Measurements from ENCODE around the gene FAM210A.

DNA sequence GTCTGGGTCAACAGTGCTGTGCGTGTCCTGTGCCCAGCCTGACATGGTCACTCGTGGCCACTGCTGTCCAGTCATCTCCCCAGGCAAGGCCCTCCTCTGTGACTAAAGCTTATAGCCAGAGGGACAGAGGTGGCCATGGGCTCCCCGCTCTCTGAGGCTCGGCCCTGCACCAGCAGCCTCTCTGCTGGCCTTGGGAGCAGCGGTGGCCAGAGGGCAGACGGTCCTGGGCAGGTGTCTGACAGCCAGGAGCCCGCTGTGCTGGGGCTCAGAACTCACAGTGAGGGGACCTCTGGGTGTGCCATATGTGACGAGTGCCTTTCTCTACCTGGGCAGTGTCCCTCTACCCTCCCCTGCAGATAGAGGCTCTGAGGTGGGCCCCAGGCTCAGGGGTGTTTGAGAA is 98.7 kb downstream of the FAM210A start:
- TF ChIP-seq, protein P1, sequence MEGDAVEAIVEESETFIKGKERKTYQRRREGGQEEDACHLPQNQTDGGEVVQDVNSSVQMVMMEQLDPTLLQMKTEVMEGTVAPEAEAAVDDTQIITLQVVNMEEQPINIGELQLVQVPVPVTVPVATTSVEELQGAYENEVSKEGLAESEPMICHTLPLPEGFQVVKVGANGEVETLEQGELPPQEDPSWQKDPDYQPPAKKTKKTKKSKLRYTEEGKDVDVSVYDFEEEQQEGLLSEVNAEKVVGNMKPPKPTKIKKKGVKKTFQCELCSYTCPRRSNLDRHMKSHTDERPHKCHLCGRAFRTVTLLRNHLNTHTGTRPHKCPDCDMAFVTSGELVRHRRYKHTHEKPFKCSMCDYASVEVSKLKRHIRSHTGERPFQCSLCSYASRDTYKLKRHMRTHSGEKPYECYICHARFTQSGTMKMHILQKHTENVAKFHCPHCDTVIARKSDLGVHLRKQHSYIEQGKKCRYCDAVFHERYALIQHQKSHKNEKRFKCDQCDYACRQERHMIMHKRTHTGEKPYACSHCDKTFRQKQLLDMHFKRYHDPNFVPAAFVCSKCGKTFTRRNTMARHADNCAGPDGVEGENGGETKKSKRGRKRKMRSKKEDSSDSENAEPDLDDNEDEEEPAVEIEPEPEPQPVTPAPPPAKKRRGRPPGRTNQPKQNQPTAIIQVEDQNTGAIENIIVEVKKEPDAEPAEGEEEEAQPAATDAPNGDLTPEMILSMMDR (IDR thresholded peaks at IDR 0.05; ENCODE audit: insufficient read depth, low read length), result no peak
- TF ChIP-seq POLR2AphosphoS5 (IDR thresholded peaks at IDR 0.05; ENCODE audit: low read depth), result no peak
- TF ChIP-seq GABPA (IDR thresholded peaks at IDR 0.05; ENCODE audit: low read depth), result no peak
- TF ChIP-seq, protein P2, sequence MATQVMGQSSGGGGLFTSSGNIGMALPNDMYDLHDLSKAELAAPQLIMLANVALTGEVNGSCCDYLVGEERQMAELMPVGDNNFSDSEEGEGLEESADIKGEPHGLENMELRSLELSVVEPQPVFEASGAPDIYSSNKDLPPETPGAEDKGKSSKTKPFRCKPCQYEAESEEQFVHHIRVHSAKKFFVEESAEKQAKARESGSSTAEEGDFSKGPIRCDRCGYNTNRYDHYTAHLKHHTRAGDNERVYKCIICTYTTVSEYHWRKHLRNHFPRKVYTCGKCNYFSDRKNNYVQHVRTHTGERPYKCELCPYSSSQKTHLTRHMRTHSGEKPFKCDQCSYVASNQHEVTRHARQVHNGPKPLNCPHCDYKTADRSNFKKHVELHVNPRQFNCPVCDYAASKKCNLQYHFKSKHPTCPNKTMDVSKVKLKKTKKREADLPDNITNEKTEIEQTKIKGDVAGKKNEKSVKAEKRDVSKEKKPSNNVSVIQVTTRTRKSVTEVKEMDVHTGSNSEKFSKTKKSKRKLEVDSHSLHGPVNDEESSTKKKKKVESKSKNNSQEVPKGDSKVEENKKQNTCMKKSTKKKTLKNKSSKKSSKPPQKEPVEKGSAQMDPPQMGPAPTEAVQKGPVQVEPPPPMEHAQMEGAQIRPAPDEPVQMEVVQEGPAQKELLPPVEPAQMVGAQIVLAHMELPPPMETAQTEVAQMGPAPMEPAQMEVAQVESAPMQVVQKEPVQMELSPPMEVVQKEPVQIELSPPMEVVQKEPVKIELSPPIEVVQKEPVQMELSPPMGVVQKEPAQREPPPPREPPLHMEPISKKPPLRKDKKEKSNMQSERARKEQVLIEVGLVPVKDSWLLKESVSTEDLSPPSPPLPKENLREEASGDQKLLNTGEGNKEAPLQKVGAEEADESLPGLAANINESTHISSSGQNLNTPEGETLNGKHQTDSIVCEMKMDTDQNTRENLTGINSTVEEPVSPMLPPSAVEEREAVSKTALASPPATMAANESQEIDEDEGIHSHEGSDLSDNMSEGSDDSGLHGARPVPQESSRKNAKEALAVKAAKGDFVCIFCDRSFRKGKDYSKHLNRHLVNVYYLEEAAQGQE (IDR thresholded peaks at IDR 0.05; ENCODE audit: insufficient replicate concordance, low read depth), result no peak
- TF ChIP-seq SPI1 (IDR thresholded peaks at IDR 0.05; ENCODE audit: borderline replicate concordance, low read depth), result no peak

All from HL-60 (cell line).